ENCODE results near the gene PEX26. TPM values are rescaled to one million over a fixed set of nuclear protein-coding genes. Genes with fewer than 3 reads are reported as not detected.
"Not testable (repeated sequence)": the region's sequence is repeated elsewhere in the genome, so short reads cannot be mapped to it uniquely, and the experiment has no call there.

PEX26 gene
- total RNA-seq, 2 experiments from 2014 or later, result 44.4 TPM

DNA sequence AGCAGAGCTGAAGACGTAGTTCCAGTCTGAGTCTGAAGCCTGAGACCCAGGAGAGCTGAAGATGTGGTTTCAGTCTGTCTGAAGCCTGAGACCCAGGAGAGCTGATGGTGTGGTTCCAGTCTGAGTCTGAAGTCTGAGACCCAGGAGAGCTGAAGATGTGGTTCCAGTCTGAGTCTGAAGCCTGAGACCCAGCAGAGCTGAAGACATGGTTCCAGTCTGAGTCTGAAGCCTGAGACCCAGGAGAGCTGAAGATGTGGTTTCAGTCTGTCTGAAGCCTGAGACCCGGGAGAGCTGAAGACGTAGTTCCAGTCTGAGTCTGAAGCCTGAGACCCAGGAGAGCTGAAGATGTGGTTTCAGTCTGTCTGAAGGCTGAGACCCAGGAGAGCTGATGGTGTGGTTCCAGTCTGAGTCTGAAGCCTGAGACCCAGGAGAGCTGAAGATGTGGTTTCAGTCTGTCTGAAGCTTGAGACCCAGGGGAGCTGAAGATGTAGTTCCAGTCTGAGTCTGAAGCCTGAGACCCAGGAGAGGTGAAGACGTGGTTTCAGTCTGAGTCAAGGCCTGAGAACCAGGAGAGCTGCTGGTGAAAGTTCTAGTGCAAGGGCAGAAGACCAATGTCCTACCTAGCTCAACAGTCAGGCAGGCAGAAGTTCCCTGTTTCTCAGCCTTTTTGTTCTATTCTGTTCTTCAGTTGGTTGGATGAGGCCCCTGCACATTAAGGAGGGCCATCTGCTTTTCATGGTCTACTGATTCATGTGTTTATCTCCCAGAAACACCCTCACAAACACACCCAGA is 29.0 kb downstream of the PEX26 start:
- not testable (repeated sequence) for ATAC-seq

DNA sequence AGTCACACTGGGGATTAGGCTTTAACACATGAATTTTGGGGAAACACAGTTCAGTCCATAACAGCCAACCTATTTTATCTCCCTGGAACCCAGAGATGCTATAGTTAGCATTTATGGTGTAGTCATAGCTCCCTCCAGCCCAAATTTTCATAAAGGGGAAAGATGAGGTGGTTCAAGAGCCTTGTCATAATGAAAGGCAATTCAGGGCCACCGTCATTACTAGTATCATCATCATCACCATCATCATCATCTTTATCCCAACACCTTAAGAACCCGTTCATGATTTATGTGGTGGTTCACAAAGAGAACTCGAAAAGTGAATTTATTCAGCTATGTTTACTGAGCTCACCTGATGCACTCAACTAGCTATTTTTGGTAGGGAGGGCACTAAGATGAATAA is 30.4 kb downstream of the PEX26 start:
- ChIA-PET CTCF (no interaction called here), POLR2A (no interaction called here)
- H3K4me1 Mint-ChIP-seq (ENCODE audit: low read depth), result peaks cover 25% of the 10 kb centered on the region
- DNase-seq (no peak), ATAC-seq (no peak)
- H3K4me3 Mint-ChIP-seq, result no peak overlapping the region
- peaks cover 27% of the 10 kb centered on the region for H3K27me3 Mint-ChIP-seq (ENCODE audit: low read depth)
- H3K27ac Mint-ChIP-seq, result no peak overlapping the region
- peaks cover 7% of the 10 kb centered on the region for H3K9me3 Mint-ChIP-seq (ENCODE audit: insufficient read depth)
- H3K36me3 Mint-ChIP-seq (ENCODE audit: low read depth), result peaks cover 23% of the 10 kb centered on the region

More for the DNA sequence above, 29.0 kb downstream of the PEX26 start:
- CTCF ChIA-PET, result interaction anchor here (1.9 kb wide), 1 partner anchor 30 kb away, joined by 4 read pairs; no protein-coding TSS in a partner anchor
- peaks cover 18% of the 10 kb centered on the region for H3K27me3 Mint-ChIP-seq (ENCODE audit: low read depth)
- POLR2A ChIA-PET; DNase-seq; H3K4me3 Mint-ChIP-seq; H3K27ac Mint-ChIP-seq; H3K9me3 Mint-ChIP-seq (ENCODE audit: insufficient read depth): not testable (repeated sequence)
- H3K36me3 Mint-ChIP-seq (ENCODE audit: low read depth), result peaks cover 26% of the 10 kb centered on the region
- H3K4me1 Mint-ChIP-seq (ENCODE audit: low read depth), result peaks cover 16% of the 10 kb centered on the region

DNA sequence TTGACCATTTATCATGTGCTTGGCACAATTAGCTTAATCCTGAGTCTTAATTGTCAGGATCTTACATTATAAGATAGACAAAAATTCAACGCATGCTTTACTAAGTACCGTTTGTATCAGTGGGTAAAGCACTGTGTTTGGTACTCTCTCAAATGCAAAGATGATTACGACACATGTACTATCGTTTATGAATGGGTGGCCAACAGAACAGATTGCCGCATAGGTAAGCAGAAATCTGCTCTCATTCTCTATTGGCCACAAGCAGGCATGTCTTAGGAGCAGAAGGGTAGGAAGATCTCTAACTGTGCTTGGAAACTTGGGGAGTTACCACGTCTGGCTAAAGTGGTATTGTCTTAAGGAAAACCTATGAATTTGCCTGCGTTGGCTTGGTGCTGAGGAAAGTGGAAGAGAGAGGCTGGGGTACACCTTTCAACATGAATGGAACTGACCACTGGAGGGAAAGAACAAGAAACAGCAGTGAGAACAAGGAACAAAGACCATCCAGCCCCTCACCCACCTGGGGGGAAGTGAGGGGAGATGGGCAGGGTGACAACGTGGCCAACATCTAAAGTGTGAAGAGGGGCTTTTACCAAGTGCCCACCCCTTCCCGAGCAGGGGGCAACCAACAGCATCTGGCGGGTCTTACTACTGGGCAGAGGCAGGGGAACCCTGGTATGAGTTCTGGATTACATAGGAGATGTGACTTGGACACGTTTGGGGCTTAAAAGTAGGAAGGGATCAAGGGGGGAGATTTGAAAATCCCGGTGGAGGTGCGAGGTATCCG is 31.8 kb downstream of the PEX26 start:
- peak overlapping the region; percentile 44 for H3K4me3 Mint-ChIP-seq
- peaks cover 17% of the 10 kb centered on the region for H3K36me3 Mint-ChIP-seq (ENCODE audit: low read depth)
- ChIA-PET POLR2A (interaction anchor here (0.6 kb wide), 1 partner anchor 1023 kb away, joined by 3 read pairs; no protein-coding TSS in a partner anchor), CTCF (no interaction called here)
- peaks cover 7% of the 10 kb centered on the region for H3K9me3 Mint-ChIP-seq (ENCODE audit: insufficient read depth)
- peaks cover 39% of the 10 kb centered on the region for H3K4me1 Mint-ChIP-seq (ENCODE audit: low read depth)
- no peak overlapping the region for H3K27ac Mint-ChIP-seq
- peaks cover 27% of the 10 kb centered on the region for H3K27me3 Mint-ChIP-seq (ENCODE audit: low read depth)
- no peak for DNase-seq
- no peak for ATAC-seq

DNA sequence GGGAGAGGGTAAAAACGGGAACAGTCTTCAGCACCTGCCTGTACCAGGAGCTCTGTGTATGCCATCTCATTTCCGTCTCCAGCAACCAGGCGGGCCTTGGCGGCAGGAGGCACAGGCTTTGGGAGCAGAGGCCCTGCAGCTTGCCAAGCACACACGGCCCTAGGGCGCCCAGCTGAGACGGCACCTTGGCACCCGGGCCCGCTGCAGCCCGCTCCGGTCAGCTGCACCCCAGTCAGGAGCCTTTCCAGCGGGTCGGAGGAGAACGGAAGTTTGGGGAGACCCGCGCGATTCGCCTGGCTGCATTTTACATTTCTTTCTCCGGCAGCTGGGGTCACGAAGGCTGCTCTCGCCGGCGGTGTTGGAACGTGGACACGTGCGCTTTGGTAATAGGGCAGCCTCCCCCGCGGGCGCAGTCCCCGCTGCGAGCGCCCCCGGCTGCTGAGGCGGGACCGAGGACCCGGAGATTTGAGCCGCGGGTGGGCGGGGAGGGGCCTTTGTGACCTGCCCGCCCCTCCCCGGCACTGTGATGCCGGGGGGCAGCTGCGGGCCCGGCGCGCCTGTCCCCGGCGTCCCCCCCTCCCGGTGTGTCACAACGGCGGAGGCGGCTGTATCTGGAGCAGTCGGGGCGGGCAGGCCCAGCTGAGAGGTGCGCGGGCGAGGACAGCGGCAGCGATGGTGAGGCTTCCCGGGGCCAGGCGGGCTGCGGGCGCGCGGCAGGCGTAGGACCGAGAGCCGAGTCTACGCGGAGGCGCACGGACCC is 32.6 kb downstream of the PEX26 start, which contains the start of gene TUBA8:
TSS of gene TUBA8 (plus strand) at position 616 of the 760 bp plus-strand sequence. CDS start at position 673, 57 bp downstream.
- H3K36me3 Mint-ChIP-seq (ENCODE audit: low read depth), result peaks cover 12% of the 10 kb centered on the region
- H3K4me1 Mint-ChIP-seq (ENCODE audit: low read depth), result peaks cover 45% of the 10 kb centered on the region
- ChIA-PET POLR2A (no interaction called here), CTCF (no interaction called here)
- H3K27ac Mint-ChIP-seq, result no peak within 1 kb of the TSS
- peaks cover 27% of the 10 kb centered on the region for H3K27me3 Mint-ChIP-seq (ENCODE audit: low read depth)
- DNase-seq, result peak; percentile 30
- peak; percentile 60 for ATAC-seq
- peaks cover 7% of the 10 kb centered on the region for H3K9me3 Mint-ChIP-seq (ENCODE audit: insufficient read depth)
- peak within 1 kb of the TSS; percentile 44 for H3K4me3 Mint-ChIP-seq

DNA sequence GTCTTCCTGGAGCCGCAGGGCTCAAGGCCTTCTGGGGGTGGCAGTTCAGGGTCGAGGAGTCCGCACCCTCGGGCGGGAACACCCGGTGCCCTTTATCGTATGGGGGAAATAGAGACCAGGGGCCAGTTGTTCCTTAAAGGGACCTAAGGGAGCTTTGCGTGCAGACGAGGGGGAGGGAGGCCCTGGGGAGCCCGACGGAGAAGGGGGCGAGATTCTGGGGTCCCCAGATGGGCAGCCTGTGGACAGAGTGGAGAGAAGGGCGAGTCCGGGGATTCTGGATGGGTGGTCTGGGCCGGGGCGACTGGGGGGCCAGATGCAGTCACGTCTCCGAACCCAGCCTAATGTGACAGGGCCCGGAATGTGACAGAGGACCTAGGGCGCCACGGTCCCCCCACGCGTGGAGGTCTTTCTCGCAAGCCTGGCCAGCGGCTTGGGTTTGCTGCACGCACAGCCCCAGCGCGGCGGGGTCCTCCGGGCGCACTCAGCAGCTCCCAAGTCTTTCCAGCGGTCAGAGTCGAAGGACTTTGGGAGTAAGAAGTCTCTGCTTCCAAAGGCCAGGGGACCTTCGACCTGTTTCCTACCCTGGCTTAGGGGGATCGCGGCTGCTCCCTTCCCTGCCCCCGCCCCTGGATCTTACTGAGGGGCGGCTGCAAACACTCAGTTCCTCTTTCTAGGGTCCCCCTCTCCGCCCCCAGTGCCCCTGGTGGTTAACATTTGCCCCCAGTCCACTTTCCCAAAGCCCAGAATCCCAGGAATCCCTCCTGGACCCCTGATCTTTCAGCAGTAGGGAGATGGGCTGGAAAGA is 33.4 kb downstream of the PEX26 start:
- ChIA-PET CTCF (no interaction called here), POLR2A (no interaction called here)
- H3K36me3 Mint-ChIP-seq (ENCODE audit: low read depth), result peaks cover 7% of the 10 kb centered on the region
- H3K4me1 Mint-ChIP-seq (ENCODE audit: low read depth), result peaks cover 42% of the 10 kb centered on the region
- ATAC-seq, result no peak
- peak overlapping the region; percentile 44 for H3K4me3 Mint-ChIP-seq
- no peak overlapping the region for H3K27ac Mint-ChIP-seq
- H3K27me3 Mint-ChIP-seq (ENCODE audit: low read depth), result peaks cover 27% of the 10 kb centered on the region
- no peak for DNase-seq
- no peaks in the 10 kb centered on the region for H3K9me3 Mint-ChIP-seq (ENCODE audit: insufficient read depth)

DNA sequence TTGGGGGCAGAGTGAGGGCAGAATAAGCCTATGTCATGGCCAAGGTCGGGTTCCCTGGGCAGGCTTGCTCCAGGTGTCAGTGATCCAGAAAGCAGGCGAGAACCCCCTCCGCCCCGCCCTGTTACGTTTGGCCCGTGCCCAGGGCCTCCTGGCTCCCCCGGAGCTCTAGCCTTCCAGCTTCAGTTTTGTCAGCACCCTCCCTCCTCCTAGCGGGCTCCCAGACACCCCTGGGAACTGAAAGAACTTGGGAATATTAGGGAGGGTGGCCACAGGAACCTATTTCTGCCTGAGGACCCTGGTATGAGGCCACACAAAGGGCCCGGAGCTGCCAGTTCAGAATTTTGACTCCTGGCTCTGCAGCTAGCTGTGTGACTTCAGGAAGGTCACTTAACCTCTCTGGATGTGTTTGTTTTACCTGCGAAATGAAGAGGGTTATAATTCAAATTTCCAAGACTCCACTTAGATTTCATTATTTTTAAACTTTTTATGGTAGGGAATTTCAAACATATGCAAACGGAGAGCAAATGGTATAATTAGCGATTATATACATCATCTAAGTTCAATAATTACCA is 34.1 kb downstream of the PEX26 start:
- no peak for DNase-seq
- Mint-ChIP-seq H3K27me3 (ENCODE audit: low read depth) (peaks cover 27% of the 10 kb centered on the region), H3K4me3 (no peak overlapping the region), H3K4me1 (ENCODE audit: low read depth) (peaks cover 42% of the 10 kb centered on the region), H3K27ac (no peak overlapping the region), H3K9me3 (ENCODE audit: insufficient read depth) (no peaks in the 10 kb centered on the region), H3K36me3 (ENCODE audit: low read depth) (peaks cover 3% of the 10 kb centered on the region)
- no peak for ATAC-seq
- ChIA-PET CTCF (no interaction called here), POLR2A (no interaction called here)

DNA sequence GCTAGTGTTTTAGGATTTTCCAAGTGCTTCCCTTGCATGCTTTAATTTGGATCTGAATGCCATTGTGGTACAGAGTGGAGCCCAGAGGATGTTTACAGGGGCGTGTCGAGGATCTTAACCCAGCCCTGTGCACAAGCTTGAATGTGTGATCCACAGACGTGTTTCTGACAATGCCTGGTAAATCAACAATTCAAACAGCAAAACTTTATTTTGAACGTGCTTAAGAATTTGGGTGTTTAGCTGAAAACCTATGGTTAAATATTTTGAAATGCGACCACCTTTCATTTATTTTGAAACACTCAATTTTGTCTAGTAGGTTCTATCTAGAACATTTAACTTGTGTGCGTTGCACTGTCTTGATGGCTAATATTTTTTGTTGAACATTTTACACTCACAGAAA is 34.6 kb downstream of the PEX26 start:
- CTCF ChIA-PET, result no interaction called here
- Mint-ChIP-seq H3K36me3 (ENCODE audit: low read depth) (no peaks in the 10 kb centered on the region), H3K27me3 (ENCODE audit: low read depth) (peaks cover 27% of the 10 kb centered on the region), H3K9me3 (ENCODE audit: insufficient read depth) (no peaks in the 10 kb centered on the region), H3K4me1 (ENCODE audit: low read depth) (peaks cover 42% of the 10 kb centered on the region), H3K4me3 (no peak overlapping the region), H3K27ac (peak overlapping the region; percentile 23)
- POLR2A ChIA-PET, result no interaction called here
- ATAC-seq (no peak), DNase-seq (no peak)

DNA sequence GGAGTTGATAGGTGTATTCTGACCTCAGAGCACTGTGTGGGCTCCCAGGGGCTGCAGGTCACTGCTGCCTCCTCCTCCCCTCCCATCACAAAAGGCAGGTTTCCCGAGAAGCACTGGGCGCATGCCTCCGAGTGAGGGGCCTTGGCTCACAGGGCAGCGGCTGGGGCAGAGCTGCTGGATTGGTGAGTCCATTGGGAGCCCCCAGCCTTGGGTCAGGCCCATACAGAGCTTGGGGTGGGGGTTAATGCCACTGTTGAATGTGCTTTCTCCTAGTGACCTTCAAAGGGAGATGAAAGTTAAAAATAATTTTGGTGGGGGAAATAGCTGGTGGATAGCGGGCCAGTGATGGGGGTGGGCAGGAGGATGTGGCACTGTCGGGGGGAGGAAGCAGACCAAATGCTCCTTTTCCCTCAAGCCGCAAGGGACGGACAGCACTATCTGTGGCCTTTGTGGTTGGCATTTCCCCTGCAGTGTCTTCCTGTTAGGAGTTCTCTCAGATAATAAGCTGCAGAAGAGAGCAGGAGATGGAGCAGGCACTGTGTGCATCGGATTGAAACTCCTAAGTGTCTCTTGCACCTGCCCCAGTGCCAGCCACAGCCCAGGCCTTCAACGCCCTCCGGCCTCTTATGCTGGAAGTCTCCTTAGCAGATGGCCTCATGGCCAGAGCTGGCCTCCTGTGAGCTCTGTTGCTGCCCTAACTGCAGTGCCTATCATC is 36.0 kb downstream of the PEX26 start:
- POLR2A ChIA-PET, result no interaction called here

DNA sequence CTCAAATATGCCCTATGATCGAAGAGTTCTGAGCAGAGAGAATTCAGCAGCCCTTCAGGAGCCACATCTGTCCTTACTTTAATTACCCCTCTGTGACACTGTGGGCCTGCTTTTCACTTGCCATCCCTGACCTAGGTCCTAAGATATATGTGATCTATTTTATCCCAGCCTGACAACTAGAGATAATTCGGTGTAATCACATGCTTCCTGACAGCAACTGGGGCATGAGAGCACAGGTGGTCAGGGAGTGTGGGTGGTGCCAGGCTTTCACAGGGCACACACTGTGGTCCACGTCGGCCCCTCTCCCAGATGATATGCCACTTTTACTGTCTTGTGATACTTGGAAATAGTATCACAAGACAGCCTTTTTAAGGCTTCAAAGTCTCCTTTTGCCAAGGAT is 36.7 kb downstream of the PEX26 start:
- no peak for ATAC-seq
- peaks cover 49% of the 10 kb centered on the region for H3K4me1 Mint-ChIP-seq (ENCODE audit: low read depth)
- POLR2A ChIA-PET, result no interaction called here

More for the DNA sequence above, 36.0 kb downstream of the PEX26 start:
- ATAC-seq, result peak; percentile 8
- H3K36me3 Mint-ChIP-seq (ENCODE audit: low read depth), result no peaks in the 10 kb centered on the region
- peak overlapping the region; percentile 37 for H3K4me3 Mint-ChIP-seq
- H3K4me1 Mint-ChIP-seq (ENCODE audit: low read depth), result peaks cover 45% of the 10 kb centered on the region
- DNase-seq, result peak; percentile 27
- CTCF ChIA-PET, result no interaction called here
- H3K27ac Mint-ChIP-seq, result peak overlapping the region; percentile 13
- H3K27me3 Mint-ChIP-seq (ENCODE audit: low read depth), result peaks cover 27% of the 10 kb centered on the region
- no peaks in the 10 kb centered on the region for H3K9me3 Mint-ChIP-seq (ENCODE audit: insufficient read depth)

DNA sequence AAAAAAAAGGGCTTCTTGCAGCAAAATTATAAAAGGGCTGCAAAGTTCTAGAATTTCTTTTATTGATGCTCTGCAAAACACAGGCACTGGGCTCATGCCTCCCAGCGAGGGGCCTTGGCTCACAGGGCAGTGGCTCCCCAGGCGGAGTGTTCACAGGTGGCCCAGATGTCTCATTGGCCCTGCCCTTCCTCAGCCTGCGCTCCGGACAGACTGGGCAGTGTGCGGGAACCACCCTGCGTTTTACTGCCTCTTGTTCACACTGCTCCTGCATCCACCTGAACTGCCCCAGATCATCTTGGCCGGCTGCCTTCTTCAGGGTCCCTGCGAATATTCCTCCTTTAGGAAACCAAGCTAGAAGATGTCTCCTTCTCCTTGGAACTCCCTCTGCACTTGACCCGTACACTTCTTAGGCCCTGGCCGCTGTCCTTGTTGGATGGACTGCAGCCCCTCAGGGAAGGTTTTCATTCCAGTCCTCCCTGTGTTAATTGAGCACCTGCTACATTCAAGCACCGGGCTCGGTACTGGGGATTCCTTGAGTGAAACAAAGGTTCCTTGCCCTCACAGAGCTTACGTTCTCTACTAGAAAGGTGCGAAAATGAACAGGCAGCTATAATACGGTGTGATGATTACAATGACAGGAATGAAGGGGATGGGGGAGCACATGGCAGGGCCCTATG is 37.3 kb downstream of the PEX26 start:
- Mint-ChIP-seq H3K9me3 (ENCODE audit: insufficient read depth) (no peaks in the 10 kb centered on the region), H3K27me3 (ENCODE audit: low read depth) (peaks cover 19% of the 10 kb centered on the region), H3K36me3 (ENCODE audit: low read depth) (no peaks in the 10 kb centered on the region), H3K4me1 (ENCODE audit: low read depth) (peaks cover 49% of the 10 kb centered on the region), H3K4me3 (no peak overlapping the region), H3K27ac (no peak overlapping the region)
- CTCF ChIA-PET, result interaction anchor here (1.4 kb wide), 1 partner anchor 14 kb away, joined by 4 read pairs; no protein-coding TSS in a partner anchor
- ATAC-seq (no peak), DNase-seq (no peak)
- POLR2A ChIA-PET, result no interaction called here

More for the DNA sequence above, 36.7 kb downstream of the PEX26 start:
- no peak for DNase-seq
- H3K36me3 Mint-ChIP-seq (ENCODE audit: low read depth), result no peaks in the 10 kb centered on the region
- H3K27me3 Mint-ChIP-seq (ENCODE audit: low read depth), result peaks cover 25% of the 10 kb centered on the region
- CTCF ChIA-PET, result no interaction called here
- H3K27ac Mint-ChIP-seq, result peak overlapping the region; percentile 13
- H3K4me3 Mint-ChIP-seq, result peak overlapping the region; percentile 37
- H3K9me3 Mint-ChIP-seq (ENCODE audit: insufficient read depth), result no peaks in the 10 kb centered on the region
